MG63 (cell line): Measurements from ENCODE around the gene BACE1. TPM values are rescaled to one million over a fixed set of nuclear protein-coding genes. Genes with fewer than 3 reads are reported as not detected.

Experiments used
- DNase-seq: peaks from one replicate; pipeline ENCODE4 v3.0.0-alpha.2; 2020
- H3K27me3 ChIP-seq: fragments of 250-450 bp; sonication (Bioruptor Pico); 2 replicates; pipeline ENCODE4 v1.5.1; 2020; ENCODE audit warnings: mild to moderate bottlenecking, moderate library complexity
- H3K36me3 ChIP-seq: fragments of 250-450 bp; sonication (Bioruptor Pico); 2 replicates; pipeline ENCODE4 v1.5.1; 2020; ENCODE audit warnings: mild to moderate bottlenecking, moderate library complexity
- H3K4me3 ChIP-seq: fragments of 250-450 bp; sonication (Bioruptor Pico); 2 replicates; pipeline ENCODE4 v1.5.1; 2020; ENCODE audit warnings: mild to moderate bottlenecking, moderate library complexity
- H3K9me3 ChIP-seq: fragments of 250-450 bp; sonication (Bioruptor Pico); 2 replicates; pipeline ENCODE4 v1.5.1; 2020; ENCODE audit warnings: mild to moderate bottlenecking, moderate library complexity
- total RNA-seq: library from RNA; depleted of rRNA; stranded (reverse); fragments of >200 nt; shearing (Covaris generic); gene quantifications from 2 replicates; pipeline ENCODE4 v1.2.3, GENCODE V29; 2014; ENCODE audit warnings: low replicate concordance

The BACE1 gene
- total RNA-seq, 1 experiment from 2014 or later: 9.1 TPM

- H3K36me3 ChIP-seq: 0 out of 2 replicates have a peak, but pooled peaks cover 2% of the 10 kb centered on the region
- peak; percentile 18 for DNase-seq
- H3K4me3 ChIP-seq: peak overlapping the region; percentile 79
- no peaks in the 10 kb centered on the region for H3K9me3 ChIP-seq
- no peaks in the 10 kb centered on the region for H3K27me3 ChIP-seq
Measured at GRCh38 chr11:117315285-117316196, 515 bp downstream of the BACE1 start.

GRCh38 chr11:117314840-117315239, 1.2 kb downstream of the BACE1 start:
- Histone ChIP-seq H3K9me3 (no peaks in the 10 kb centered on the region), H3K4me3 (peak overlapping the region; percentile 79), H3K36me3 (0 out of 2 replicates have a peak, but pooled peaks cover 2% of the 10 kb centered on the region), H3K27me3 (no peaks in the 10 kb centered on the region)
- no peak for DNase-seq

- Histone ChIP-seq H3K9me3 (no peaks in the 10 kb centered on the region), H3K27me3 (no peaks in the 10 kb centered on the region), H3K36me3 (0 out of 2 replicates have a peak, but pooled peaks cover 2% of the 10 kb centered on the region), H3K4me3 (no peak overlapping the region)
- no peak for DNase-seq
Measured at GRCh38 chr11:117313828-117314768, 2.0 kb downstream of the BACE1 start.

GRCh38 chr11:117313091-117313490, 3.0 kb downstream of the BACE1 start:
- no peak overlapping the region for H3K4me3 ChIP-seq
- no peaks in the 10 kb centered on the region for H3K27me3 ChIP-seq
- H3K9me3 ChIP-seq: no peaks in the 10 kb centered on the region
- DNase-seq: no peak
- 0 out of 2 replicates have a peak, but pooled peaks cover 2% of the 10 kb centered on the region for H3K36me3 ChIP-seq

GRCh38 chr11:117309310-117309709, 6.7 kb downstream of the BACE1 start:
- Histone ChIP-seq H3K27me3 (no peaks in the 10 kb centered on the region), H3K36me3 (0 out of 2 replicates have a peak, but pooled peaks cover 2% of the 10 kb centered on the region), H3K9me3 (no peaks in the 10 kb centered on the region), H3K4me3 (no peak overlapping the region)
- DNase-seq: no peak

- H3K36me3 ChIP-seq: no peaks in the 10 kb centered on the region
- DNase-seq: no peak
Measured at GRCh38 chr11:117305145-117305544, 10.9 kb downstream of the BACE1 start.

GRCh38 chr11:117303646-117304315, 12.3 kb downstream of the BACE1 start:
- H3K9me3 ChIP-seq: no peaks in the 10 kb centered on the region
- no peak for DNase-seq
- H3K36me3 ChIP-seq: no peaks in the 10 kb centered on the region
- no peak overlapping the region for H3K4me3 ChIP-seq
- H3K27me3 ChIP-seq: no peaks in the 10 kb centered on the region

More at GRCh38 chr11:117305145-117305544, 10.9 kb downstream of the BACE1 start:
- Histone ChIP-seq H3K9me3 (no peaks in the 10 kb centered on the region), H3K4me3 (no peak overlapping the region), H3K27me3 (no peaks in the 10 kb centered on the region)

GRCh38 chr11:117303101-117303500, 13.0 kb downstream of the BACE1 start:
- Histone ChIP-seq H3K4me3 (no peak overlapping the region), H3K9me3 (no peaks in the 10 kb centered on the region), H3K36me3 (no peaks in the 10 kb centered on the region), H3K27me3 (no peaks in the 10 kb centered on the region)
- DNase-seq: no peak

GRCh38 chr11:117302228-117302627, 13.8 kb downstream of the BACE1 start:
- Histone ChIP-seq H3K36me3 (no peaks in the 10 kb centered on the region), H3K27me3 (no peaks in the 10 kb centered on the region), H3K4me3 (no peak overlapping the region), H3K9me3 (no peaks in the 10 kb centered on the region)
- DNase-seq: no peak

- Histone ChIP-seq H3K9me3 (no peaks in the 10 kb centered on the region), H3K4me3 (no peak overlapping the region), H3K36me3 (no peaks in the 10 kb centered on the region), H3K27me3 (no peaks in the 10 kb centered on the region)
- no peak for DNase-seq
Measured at GRCh38 chr11:117300773-117301172, 15.3 kb downstream of the BACE1 start.

GRCh38 chr11:117300283-117300663, 15.8 kb downstream of the BACE1 start:
- DNase-seq: no peak
- Histone ChIP-seq H3K36me3 (no peaks in the 10 kb centered on the region), H3K4me3 (no peak overlapping the region), H3K9me3 (no peaks in the 10 kb centered on the region), H3K27me3 (no peaks in the 10 kb centered on the region)

GRCh38 chr11:117299351-117300282, 16.4 kb downstream of the BACE1 start:
- no peaks in the 10 kb centered on the region for H3K27me3 ChIP-seq
- no peak for DNase-seq
- H3K36me3 ChIP-seq: no peaks in the 10 kb centered on the region; the same call in 1 of the 2 replicates
- no peak overlapping the region for H3K4me3 ChIP-seq
- no peaks in the 10 kb centered on the region for H3K9me3 ChIP-seq

- no peak overlapping the region for H3K4me3 ChIP-seq
- DNase-seq: no peak
- peaks cover 5% of the 10 kb centered on the region for H3K36me3 ChIP-seq
- no peaks in the 10 kb centered on the region for H3K9me3 ChIP-seq
- H3K27me3 ChIP-seq: no peaks in the 10 kb centered on the region
Measured at GRCh38 chr11:117298195-117298594, 17.9 kb downstream of the BACE1 start.

- Histone ChIP-seq H3K9me3 (no peaks in the 10 kb centered on the region), H3K4me3 (no peak overlapping the region), H3K27me3 (no peaks in the 10 kb centered on the region), H3K36me3 (peaks cover 9% of the 10 kb centered on the region)
- DNase-seq: no peak
Measured at GRCh38 chr11:117296881-117297280, 19.2 kb downstream of the BACE1 start.

GRCh38 chr11:117295438-117296137, 20.5 kb downstream of the BACE1 start:
- peaks cover 11% of the 10 kb centered on the region for H3K36me3 ChIP-seq
- no peaks in the 10 kb centered on the region for H3K9me3 ChIP-seq
- no peak overlapping the region for H3K4me3 ChIP-seq
- no peak for DNase-seq
- H3K27me3 ChIP-seq: no peaks in the 10 kb centered on the region
